SJSA1 (cell line): ENCODE measurements around the gene C5orf46. TPM values are rescaled to one million over a fixed set of nuclear protein-coding genes. Genes with fewer than 3 reads are reported as not detected.

ENCODE experiments used
- DNase-seq, 2 experiments: peaks; one replicate each; pipeline ENCODE4 v3.0.0-alpha.2; 2015 to 2020; ENCODE audit warnings: low spot score in 2 of 2, low read depth in 1 of 2
- H3K27ac ChIP-seq: fragments of 250-450 bp; sonication (Bioruptor Pico); 2 replicates; pipeline ENCODE4 v1.5.1; 2020; ENCODE audit warnings: mild to moderate bottlenecking, moderate library complexity
- H3K27me3 ChIP-seq: fragments of 250-450 bp; sonication (Bioruptor Pico); replicated peaks from 2 replicates; pipeline ENCODE4 v1.5.1; 2020; ENCODE audit warnings: mild to moderate bottlenecking, moderate library complexity
- H3K36me3 ChIP-seq: fragments of 250-450 bp; sonication (Bioruptor Pico); 2 replicates; pipeline ENCODE4 v1.5.1; 2020; ENCODE audit warnings: mild to moderate bottlenecking
- H3K4me1 ChIP-seq: fragments of 250-450 bp; sonication (Bioruptor Pico); replicated peaks from 2 replicates; pipeline ENCODE4 v1.6.1; 2021; ENCODE audit warnings: mild to moderate bottlenecking
- H3K4me3 ChIP-seq: fragments of 250-450 bp; sonication (Bioruptor Pico); 2 replicates; pipeline ENCODE4 v1.5.1; 2020; ENCODE audit warnings: mild to moderate bottlenecking
- H3K9me3 ChIP-seq: fragments of 250-450 bp; sonication (Bioruptor Pico); replicated peaks from 2 replicates; pipeline ENCODE4 v1.5.1; 2020; ENCODE audit warnings: mild to moderate bottlenecking
- total RNA-seq: library from RNA; depleted of rRNA; stranded (reverse); fragments of >200 nt; shearing (Covaris generic); gene quantifications from 2 replicates; pipeline ENCODE4 v1.2.3, GENCODE V29; 2014

The C5orf46 gene
- total RNA-seq, 1 experiment from 2014 or later = 4.3 TPM

DNA sequence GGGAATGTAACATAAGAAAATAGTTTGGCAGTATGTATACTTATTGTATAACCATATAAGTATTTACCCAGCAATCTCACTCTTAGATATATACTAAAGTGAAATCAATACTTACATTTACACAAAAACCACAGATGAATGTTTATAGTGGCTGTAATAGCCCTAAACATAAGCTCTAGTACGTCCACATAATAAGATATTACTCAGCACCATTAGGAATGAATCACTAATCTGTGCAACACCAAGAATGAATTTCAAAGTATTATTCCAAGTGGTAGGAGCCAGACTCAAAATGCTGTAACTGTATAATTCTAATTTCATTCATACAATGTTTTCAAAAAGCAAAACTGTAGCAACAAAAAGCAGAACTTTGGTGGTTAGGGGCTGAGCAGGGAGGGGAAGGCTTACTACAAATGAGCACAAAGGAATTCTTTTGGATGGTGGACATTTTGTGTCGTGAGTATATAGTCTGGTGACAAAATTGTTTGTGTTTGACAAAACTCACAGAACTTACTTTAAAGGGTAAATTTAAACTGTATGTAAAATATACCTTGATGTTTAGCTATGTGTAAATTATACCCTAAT lies 11.9 kb upstream of the C5orf46 start:
- H3K4me1 ChIP-seq = peaks cover 23% of the 10 kb centered on the region
- H3K27me3 ChIP-seq = no peaks in the 10 kb centered on the region
- H3K9me3 ChIP-seq = no peaks in the 10 kb centered on the region
- no peak overlapping the region for H3K4me3 ChIP-seq
- H3K36me3 ChIP-seq = no peaks in the 10 kb centered on the region
- peak in 1 of 2 experiments; percentile 43 for DNase-seq
- no peak overlapping the region for H3K27ac ChIP-seq

DNA sequence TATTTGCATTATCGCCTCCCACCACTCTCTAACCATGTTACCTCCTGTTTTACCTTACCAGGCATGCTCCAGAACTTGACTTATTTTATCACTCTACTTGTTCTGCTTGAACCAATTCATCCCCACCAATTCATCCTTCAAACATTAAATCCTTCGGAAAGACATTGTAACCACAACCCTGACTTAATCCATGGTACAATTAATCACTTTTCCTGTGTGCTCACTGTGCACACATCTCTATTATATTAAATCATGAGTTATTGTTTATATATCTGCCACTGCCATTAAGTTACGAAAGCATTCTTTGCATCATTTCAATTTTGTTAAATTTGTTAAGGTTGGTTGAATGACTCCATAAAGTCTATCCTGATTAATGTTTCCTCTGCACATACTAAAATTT lies 7.4 kb upstream of the C5orf46 start:
- DNase-seq = no peak
- H3K9me3 ChIP-seq = no peaks in the 10 kb centered on the region
- H3K27ac ChIP-seq = no peak overlapping the region
- H3K4me1 ChIP-seq = peaks cover 10% of the 10 kb centered on the region
- no peaks in the 10 kb centered on the region for H3K27me3 ChIP-seq
- no peak overlapping the region for H3K4me3 ChIP-seq
- no peaks in the 10 kb centered on the region for H3K36me3 ChIP-seq

DNA sequence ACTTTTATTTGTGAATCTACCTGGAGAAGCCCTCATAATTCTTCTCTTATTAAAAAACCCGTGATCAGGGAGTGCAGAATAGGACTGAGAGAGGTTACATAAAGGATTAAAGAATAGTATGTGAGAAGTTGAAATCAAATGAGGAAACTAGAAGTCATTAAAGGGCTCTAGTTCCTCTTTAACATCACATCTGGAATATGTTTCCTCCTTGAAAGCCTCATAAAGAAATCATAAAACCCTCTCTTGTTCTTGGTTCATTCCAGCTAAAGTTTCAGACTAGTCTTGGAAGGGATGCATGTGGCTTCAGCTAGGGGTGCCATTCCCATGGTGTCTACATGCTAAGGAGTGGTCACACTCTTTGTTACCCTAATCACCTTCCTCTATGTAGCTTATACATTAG lies 5.7 kb upstream of the C5orf46 start:
- H3K36me3 ChIP-seq = no peaks in the 10 kb centered on the region
- no peaks in the 10 kb centered on the region for H3K27me3 ChIP-seq
- no peak overlapping the region for H3K27ac ChIP-seq
- peaks cover under 1% of the 10 kb centered on the region for H3K4me1 ChIP-seq
- no peaks in the 10 kb centered on the region for H3K9me3 ChIP-seq
- no peak overlapping the region for H3K4me3 ChIP-seq
- DNase-seq = no peak

DNA sequence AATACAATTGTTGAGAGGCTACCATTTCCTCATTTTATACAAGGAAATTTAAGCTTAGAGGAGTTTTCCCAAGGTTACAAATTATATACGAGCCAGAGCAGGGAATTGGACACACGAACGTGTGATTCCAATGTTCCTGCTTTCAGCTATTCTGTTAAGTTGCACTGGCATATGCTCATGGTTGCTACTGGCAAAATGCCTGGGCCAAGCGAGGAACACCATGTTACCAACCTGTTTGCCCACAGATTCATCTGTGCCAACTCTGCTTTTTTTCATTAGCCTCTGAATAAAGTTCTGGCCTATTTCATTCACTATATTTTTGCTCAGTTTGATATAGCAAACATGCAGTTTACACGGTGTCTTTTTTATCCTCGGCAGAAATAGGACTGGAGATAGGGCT lies 5.1 kb upstream of the C5orf46 start:
- Histone ChIP-seq H3K27me3 (no peaks in the 10 kb centered on the region), H3K4me3 (no peak overlapping the region), H3K27ac (no peak overlapping the region), H3K36me3 (no peaks in the 10 kb centered on the region), H3K4me1 (peaks cover 6% of the 10 kb centered on the region), H3K9me3 (no peaks in the 10 kb centered on the region)
- DNase-seq = no peak

DNA sequence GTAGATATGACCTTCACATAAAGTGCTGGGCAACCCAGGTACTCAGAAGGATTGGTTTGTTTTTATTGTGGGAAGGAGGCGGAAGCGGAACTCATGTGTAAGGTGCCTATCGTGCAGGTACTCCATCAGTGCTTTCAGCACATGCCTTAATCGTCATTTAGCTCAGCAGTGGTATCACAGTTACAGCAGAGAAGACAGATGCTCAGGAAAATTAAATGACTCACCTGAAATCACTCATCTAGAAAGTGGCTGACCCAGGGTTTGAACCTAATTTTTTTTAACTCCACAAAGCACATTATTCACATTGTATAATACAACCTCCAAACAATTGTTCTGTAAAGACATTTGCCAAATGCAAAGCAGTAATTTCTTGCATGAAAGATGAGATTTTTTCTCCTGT lies 2.2 kb downstream of the C5orf46 start:
- Histone ChIP-seq H3K9me3 (no peaks in the 10 kb centered on the region), H3K4me3 (no peak overlapping the region), H3K27me3 (no peaks in the 10 kb centered on the region), H3K4me1 (peaks cover 58% of the 10 kb centered on the region), H3K27ac (no peak overlapping the region), H3K36me3 (no peaks in the 10 kb centered on the region)
- DNase-seq = no peak

DNA sequence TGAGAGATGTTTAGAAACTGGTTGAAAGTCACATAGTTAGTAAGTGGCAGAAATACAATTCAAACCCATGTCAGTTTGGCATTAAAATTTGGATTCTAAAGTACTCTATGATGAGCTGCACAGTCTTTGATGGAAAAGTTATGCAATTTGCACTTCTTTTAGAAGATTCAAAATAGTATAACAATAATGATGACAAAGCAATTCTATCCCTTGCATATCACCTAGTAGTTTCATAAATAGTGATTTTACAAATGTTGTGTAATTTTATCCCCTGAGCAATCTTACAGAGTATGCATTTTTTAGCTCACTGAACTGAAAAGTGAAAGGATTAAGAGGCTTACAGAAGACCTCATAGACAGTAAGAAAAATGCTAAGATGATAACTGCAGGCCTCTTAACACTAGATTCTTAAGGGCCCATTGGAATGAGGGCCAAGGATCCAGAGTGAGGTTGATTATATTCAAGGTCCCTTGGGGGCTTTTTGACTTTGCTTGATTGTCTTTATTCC lies 3.7 kb downstream of the C5orf46 start:
- no peak for DNase-seq
- peak overlapping the region; percentile 2; the same call in 1 of the 2 replicates for H3K27ac ChIP-seq
- peaks cover 72% of the 10 kb centered on the region for H3K4me1 ChIP-seq

DNA sequence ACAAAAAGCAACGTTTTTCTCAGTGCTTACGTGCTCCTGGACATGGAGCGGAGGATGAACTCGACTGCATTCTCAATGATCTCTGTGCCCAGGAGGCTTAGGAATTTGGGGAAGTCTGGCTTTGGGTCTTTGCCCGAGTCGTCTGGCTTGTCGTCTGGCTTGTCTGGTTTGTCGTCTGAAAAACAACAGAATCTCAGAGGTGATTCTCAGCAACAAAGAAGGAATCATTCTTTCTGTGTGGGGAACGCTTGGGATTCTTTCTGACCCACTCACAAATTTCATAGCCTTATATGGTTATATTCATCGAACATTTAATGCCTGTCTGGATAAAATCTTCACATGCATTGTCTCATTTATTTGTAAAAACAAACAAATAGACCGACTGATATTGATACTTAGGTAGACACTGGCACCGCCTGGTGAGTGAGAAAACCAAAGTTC lies 4.7 kb downstream of the C5orf46 start:
- Histone ChIP-seq H3K4me3 (no peak overlapping the region), H3K36me3 (no peaks in the 10 kb centered on the region), H3K4me1 (peaks cover 70% of the 10 kb centered on the region), H3K9me3 (no peaks in the 10 kb centered on the region), H3K27me3 (no peaks in the 10 kb centered on the region), H3K27ac (peak overlapping the region; percentile 82)
- DNase-seq = peak; percentile 84 to 92

More for the DNA sequence above, 3.7 kb downstream of the C5orf46 start:
- no peaks in the 10 kb centered on the region for H3K36me3 ChIP-seq
- H3K9me3 ChIP-seq = no peaks in the 10 kb centered on the region
- H3K27me3 ChIP-seq = no peaks in the 10 kb centered on the region
- H3K4me3 ChIP-seq = no peak overlapping the region

DNA sequence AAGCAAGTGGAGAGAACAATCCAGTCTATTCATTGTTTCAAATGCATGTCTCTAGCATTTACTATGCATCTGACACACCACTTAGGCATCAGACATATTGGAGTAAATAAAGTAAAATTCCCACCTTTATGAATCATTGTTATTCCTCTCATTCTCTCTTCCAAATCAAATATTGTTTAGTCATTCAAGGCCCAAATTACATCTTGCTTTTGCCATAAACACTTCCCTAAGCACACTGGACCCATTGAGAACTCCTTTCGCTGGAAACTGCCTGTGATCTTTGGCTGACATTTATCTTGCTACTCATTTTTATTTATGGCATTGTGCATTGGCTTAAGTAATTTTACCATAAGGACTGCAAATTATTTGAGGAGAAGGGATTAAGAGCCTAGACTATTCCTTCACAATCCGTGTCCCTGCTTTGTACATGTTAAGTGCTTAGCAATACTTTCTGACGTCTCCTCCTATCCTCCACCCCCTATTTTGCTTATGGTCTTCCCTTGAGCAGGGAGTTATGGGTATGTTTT lies 7.4 kb downstream of the C5orf46 start:
- no peaks in the 10 kb centered on the region for H3K36me3 ChIP-seq
- no peaks in the 10 kb centered on the region for H3K9me3 ChIP-seq
- H3K4me1 ChIP-seq = peaks cover 59% of the 10 kb centered on the region
- peak overlapping the region; percentile 82 for H3K27ac ChIP-seq
- DNase-seq = peak in 1 of 2 experiments; percentile 80
- no peaks in the 10 kb centered on the region for H3K27me3 ChIP-seq
- H3K4me3 ChIP-seq = no peak overlapping the region

DNA sequence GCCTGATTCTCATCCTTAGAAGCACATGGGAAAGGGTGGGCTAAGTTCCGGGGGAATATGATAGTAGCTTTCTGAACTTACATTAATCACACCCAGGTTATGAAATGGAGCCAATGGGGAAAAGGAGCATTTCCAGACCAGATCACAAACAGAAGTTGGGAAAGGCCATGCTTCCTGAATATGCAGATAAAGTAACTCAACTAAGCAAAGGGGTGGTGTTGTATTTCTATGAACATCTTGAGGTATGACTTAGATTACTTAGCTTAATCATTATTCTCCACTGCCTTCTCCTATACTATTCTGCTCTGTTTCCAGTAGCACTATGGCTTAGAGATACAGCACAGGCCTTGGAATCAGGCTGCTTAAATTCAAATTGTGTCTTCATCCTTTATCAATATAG lies 10.5 kb downstream of the C5orf46 start:
- no peak for DNase-seq
- H3K27me3 ChIP-seq = no peaks in the 10 kb centered on the region
- no peaks in the 10 kb centered on the region for H3K9me3 ChIP-seq
- H3K4me1 ChIP-seq = peaks cover 64% of the 10 kb centered on the region
- no peaks in the 10 kb centered on the region for H3K36me3 ChIP-seq
- H3K4me3 ChIP-seq = no peak overlapping the region
- no peak overlapping the region for H3K27ac ChIP-seq

DNA sequence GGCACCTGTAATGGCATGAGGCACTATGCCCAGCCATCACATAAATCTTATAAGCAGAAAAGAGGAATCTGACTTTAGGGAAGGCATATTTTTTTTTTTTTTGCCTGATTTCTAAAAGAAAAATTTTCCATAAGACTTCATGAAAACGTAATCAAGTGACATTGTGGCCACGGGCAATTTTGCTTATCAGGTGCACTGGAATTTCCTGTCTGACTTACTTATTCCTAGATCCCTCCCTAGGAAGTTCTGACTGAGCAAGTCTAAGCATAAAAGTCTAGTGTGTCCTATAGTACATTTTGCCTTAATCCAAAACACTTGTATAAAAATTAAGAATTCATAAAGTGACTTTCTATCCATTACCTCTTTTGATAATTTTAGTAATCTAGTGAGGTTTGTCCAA lies 12.5 kb downstream of the C5orf46 start:
- Histone ChIP-seq H3K36me3 (no peaks in the 10 kb centered on the region), H3K4me1 (peaks cover 43% of the 10 kb centered on the region), H3K9me3 (no peaks in the 10 kb centered on the region), H3K4me3 (no peak overlapping the region), H3K27ac (peak overlapping the region; percentile 64), H3K27me3 (no peaks in the 10 kb centered on the region)
- no peak for DNase-seq

DNA sequence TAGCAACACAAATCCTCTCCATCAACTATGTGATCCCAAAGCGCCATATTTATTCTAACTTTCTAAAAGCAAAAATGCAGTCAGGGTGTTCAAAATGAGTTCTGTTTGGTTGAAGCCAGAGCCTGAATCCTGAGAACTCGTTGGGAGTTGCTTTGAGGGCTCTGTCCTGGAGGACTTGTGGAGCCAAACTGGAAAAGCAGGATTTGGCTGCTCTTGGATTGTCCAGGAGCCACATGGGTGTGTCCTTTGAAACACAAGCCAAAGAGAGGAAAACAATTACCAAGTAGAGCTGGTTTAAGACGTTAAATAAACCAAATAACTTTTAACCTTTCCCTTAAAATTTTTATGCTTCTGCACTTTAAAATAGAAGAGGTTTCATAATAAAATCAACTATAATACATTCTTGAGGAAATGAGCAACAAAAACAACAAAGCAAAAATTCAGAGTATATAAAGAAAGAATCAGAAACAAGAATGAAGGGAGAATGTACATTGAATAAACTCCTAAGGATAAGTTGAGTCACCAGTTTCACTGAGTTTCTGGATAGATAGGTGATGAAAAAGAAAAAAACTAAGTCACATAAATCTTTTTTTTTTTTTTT lies 13.5 kb downstream of the C5orf46 start:
- peak overlapping the region; percentile 64 for H3K27ac ChIP-seq
- no peak overlapping the region for H3K4me3 ChIP-seq
- no peaks in the 10 kb centered on the region for H3K36me3 ChIP-seq
- H3K9me3 ChIP-seq = no peaks in the 10 kb centered on the region
- H3K27me3 ChIP-seq = no peaks in the 10 kb centered on the region
- H3K4me1 ChIP-seq = peaks cover 38% of the 10 kb centered on the region
- DNase-seq = peak; percentile 69 to 79

DNA sequence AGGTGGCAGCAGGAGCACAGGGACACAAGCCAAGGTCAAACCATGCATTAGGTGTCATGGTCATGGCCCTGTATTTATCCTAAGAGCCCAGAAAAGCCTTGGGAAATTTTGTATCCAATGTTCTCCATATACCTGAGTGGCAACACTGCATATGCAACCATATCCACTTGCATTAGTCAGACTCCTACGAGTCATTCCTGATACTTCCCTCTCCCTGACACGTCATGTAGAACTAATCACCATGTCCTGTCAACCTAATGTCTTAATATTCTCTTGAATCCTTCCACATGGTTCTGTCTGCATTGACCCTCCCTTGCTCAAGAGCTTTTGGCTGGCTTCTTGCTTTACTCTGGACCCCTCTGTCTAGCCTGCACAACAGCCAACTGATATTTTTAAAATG lies 18.4 kb downstream of the C5orf46 start:
- Histone ChIP-seq H3K36me3 (no peaks in the 10 kb centered on the region), H3K4me3 (no peak overlapping the region), H3K9me3 (no peaks in the 10 kb centered on the region), H3K4me1 (peaks cover 29% of the 10 kb centered on the region), H3K27me3 (no peaks in the 10 kb centered on the region), H3K27ac (no peak overlapping the region)
- DNase-seq = no peak

DNA sequence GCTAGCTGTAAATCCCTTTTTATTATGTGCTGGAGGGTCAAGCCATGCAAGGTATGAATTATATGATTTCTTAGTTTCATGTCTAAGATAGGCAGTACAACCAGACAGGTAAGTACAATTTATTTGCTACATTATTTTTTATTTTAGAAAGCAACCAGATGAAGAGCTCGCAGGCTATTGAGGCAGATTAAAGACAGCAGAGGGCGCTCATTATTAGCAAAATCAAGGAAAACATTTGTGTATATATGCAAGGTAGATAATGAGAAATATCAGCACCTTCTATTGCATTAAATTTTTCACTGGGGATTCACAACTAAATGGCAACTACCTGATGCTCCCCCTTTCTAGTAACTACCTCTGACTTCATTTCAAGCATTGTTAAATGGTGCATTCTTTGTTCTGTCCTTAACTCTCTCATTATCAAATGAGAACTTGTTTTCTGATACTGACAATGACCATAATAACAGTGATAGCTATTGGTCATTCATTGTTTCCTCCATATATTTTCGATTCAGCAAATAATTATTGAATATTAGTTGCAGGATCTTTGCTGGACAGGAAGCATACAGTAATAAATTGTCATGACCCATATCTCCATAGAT lies 19.2 kb downstream of the C5orf46 start:
- Histone ChIP-seq H3K4me1 (peaks cover 23% of the 10 kb centered on the region), H3K36me3 (no peaks in the 10 kb centered on the region), H3K27me3 (no peaks in the 10 kb centered on the region), H3K27ac (no peak overlapping the region), H3K4me3 (no peak overlapping the region), H3K9me3 (no peaks in the 10 kb centered on the region)
- DNase-seq = peak; percentile 44 to 69
